ENCODE data around the gene RAB1A.

- no peak for TF ChIP-seq EP300 (IDR thresholded peaks at IDR 0.05)
- no peak for TF ChIP-seq CTCF (IDR thresholded peaks at IDR 0.05)
- no peak for TF ChIP-seq POLR2A (IDR thresholded peaks at IDR 0.05)
These were observed 28.7 kb upstream of the RAB1A start for GRCh38 chr2:65158557-65158956.
